ENCODE results near the gene DNAJC12.
"Not testable (repeated sequence)": the region's sequence is repeated elsewhere in the genome, so short reads cannot be mapped to it uniquely, and the experiment has no call there.

The DNAJC12 gene

DNA sequence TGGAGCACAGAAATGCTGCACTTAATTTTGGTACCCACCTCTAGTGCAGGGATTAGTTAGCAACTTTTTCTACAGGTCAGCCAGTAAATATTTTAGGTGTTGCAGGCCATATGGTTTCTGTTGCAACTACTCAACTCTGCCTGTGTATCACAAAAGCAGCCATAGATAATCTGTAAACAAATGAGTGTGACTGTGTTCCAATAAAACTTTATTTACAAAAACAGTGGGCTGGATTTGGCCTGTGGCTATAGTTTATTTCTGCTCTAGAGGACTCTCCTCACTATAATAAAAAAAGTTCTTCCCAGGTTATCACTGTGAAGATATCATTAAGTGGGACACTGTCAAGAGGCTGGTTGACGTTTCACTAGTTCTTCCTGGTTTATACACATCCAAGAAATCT is 65.8 kb downstream of the DNAJC12 start:
- Mint-ChIP-seq H3K27me3 (ENCODE audit: low read depth) (no peaks in the 10 kb centered on the region), H3K9me3 (no peaks in the 10 kb centered on the region), H3K27ac (peak overlapping the region; percentile 50), H3K4me1 (ENCODE audit: low read depth) (peaks cover 35% of the 10 kb centered on the region), H3K4me3 (no peak overlapping the region), H3K36me3 (ENCODE audit: low read depth) (peaks cover 3% of the 10 kb centered on the region)

DNA sequence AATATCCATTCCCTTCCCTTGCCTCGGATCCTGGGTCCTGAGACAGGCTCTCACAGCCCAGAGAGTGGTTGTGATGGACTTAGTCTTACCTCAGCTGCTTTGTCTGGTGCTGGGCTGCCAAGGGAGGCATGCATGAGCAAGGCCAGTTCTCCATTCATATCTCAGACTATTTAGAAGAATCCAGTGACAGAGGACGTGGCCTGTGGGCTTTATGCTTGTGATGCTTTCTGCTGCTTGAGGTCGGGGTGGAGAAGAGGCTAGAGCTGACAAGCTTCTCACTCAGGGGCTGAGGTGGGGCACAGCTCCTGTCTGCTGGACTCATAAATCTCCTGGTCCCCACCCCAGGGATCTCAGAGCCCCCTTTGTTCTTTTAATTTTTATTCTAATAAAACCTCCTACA is 66.8 kb downstream of the DNAJC12 start:
- Mint-ChIP-seq H3K4me1 (ENCODE audit: low read depth) (peaks cover 37% of the 10 kb centered on the region), H3K36me3 (ENCODE audit: low read depth) (peaks cover 3% of the 10 kb centered on the region), H3K4me3 (peak overlapping the region; percentile 60)

DNA sequence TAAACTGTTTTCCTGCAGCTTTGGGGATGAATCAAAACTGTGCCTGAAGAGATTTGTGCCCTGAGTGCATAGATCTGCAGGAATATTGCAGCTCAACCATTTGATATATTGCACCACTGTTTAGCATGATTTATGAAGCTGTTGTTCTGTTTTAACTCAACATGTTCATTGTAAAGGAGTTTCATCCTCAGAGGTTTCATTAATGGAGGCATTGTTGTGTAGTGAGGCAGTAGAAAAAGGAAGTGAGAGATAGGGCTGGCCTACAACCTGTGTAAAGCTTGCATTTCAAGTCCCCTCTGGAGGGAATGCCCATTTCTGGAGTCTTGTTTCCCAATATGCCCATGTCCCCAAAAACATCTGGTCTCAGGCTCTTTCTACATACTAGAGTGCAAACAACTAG is 67.5 kb downstream of the DNAJC12 start:
- Mint-ChIP-seq H3K27ac (no peak overlapping the region), H3K9me3 (no peaks in the 10 kb centered on the region), H3K27me3 (ENCODE audit: low read depth) (no peaks in the 10 kb centered on the region), H3K4me1 (ENCODE audit: low read depth) (peaks cover 40% of the 10 kb centered on the region), H3K4me3 (no peak overlapping the region), H3K36me3 (ENCODE audit: low read depth) (peaks cover 3% of the 10 kb centered on the region)

More for the DNA sequence above, 66.8 kb downstream of the DNAJC12 start:
- Mint-ChIP-seq H3K9me3 (no peaks in the 10 kb centered on the region), H3K27ac (peak overlapping the region; percentile 85), H3K27me3 (ENCODE audit: low read depth) (no peaks in the 10 kb centered on the region)

DNA sequence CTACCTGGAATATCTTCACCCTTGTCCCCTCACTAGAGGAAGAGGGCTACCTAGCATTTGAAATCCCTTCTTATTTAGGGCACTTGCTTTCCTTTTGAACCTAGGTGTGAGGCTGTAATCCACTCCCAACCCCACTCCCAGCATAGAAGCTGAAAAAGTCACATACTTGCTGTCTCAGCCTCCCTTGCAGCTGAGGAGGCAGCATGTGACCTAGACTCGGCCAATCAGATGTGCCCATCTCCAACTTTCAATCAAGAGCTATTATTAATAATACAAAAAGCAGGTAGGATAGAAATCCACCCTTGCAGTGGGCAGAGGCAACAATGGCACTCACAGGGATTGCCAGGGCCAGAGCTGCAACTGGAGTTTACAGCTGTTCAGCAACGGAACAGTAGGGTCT is 70.7 kb downstream of the DNAJC12 start:
- Mint-ChIP-seq H3K27me3 (ENCODE audit: low read depth) (peaks cover 6% of the 10 kb centered on the region), H3K27ac (no peak overlapping the region), H3K36me3 (ENCODE audit: low read depth) (peaks cover 5% of the 10 kb centered on the region), H3K4me3 (peak overlapping the region; percentile 10), H3K9me3 (no peaks in the 10 kb centered on the region), H3K4me1 (ENCODE audit: low read depth) (peaks cover 46% of the 10 kb centered on the region)

DNA sequence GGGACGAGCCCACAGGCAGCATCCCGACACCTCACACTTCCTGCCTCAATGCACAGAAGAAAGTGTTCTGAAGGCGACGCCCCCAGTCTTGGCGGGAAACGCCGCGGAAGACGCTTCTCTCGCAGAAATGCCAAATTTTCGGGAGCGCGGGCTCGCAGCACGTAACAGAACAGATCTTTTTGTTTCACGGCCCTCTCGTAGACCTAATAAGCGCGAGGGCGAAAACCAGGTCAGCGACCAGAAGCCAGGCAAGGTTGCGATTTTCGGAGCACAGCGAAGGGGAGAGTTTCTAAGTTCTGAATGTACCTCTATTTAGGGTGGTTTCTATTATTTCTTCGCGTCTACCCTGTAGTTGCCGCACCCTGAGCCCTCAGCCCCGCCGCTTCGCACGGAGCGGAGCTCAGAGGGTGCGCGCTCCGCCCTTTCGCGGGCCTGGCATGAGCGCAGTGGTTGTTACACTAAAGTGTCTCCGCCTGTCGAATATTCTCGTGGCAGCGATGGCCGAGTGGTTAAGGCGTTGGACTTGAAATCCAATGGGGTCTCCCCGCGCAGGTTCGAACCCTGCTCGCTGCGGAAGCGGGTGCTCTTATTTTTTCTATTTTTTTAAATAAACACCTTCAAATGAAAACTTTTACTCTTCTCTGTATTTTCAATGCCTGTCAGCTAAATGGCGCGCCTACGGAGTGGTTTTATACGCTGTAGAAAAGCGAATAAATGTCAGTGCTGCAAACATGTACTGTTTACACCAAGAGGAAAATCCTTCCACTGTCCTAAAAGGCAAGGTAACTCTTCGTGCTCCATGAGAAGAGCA is 73.8 kb downstream of the DNAJC12 start:
- H3K9me3 Mint-ChIP-seq = no peaks in the 10 kb centered on the region
- H3K27me3 Mint-ChIP-seq (ENCODE audit: low read depth) = peaks cover 17% of the 10 kb centered on the region
- H3K27ac Mint-ChIP-seq = peak overlapping the region; percentile 99
- H3K4me1 Mint-ChIP-seq (ENCODE audit: low read depth) = peaks cover 28% of the 10 kb centered on the region
- H3K36me3 Mint-ChIP-seq (ENCODE audit: low read depth) = peaks cover 5% of the 10 kb centered on the region
- H3K4me3 Mint-ChIP-seq = peak overlapping the region; percentile 94

DNA sequence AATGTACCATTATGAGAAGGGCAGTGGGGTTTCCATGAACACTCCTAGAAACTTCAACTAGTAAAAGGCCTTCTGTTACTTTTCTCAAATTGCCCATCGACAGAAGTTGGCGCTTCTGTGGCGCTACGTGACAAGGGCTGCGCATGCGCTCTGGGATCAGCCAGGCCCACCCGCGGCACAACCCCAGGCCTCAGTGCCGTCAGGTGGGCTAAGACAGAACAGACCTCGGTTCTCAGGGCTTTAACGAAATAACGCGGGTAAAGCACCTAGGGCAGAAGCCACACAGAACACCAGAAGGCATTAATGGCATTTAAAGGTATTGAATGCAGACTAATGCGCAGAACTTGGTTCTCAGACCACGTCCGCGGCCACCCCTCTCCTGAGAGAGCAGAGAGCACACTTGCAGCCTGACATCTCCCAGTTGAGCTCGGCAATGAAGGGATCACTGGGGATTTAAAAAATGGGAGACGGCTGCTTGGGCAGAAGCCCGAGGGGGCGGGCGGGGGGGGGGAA is 74.4 kb downstream of the DNAJC12 start:
- H3K4me3 Mint-ChIP-seq = peak overlapping the region; percentile 94
- H3K4me1 Mint-ChIP-seq (ENCODE audit: low read depth) = peaks cover 28% of the 10 kb centered on the region
- H3K36me3 Mint-ChIP-seq (ENCODE audit: low read depth) = peaks cover 5% of the 10 kb centered on the region
- peaks cover 23% of the 10 kb centered on the region for H3K27me3 Mint-ChIP-seq (ENCODE audit: low read depth)
- H3K27ac Mint-ChIP-seq = peak overlapping the region; percentile 99
- H3K9me3 Mint-ChIP-seq = no peaks in the 10 kb centered on the region

DNA sequence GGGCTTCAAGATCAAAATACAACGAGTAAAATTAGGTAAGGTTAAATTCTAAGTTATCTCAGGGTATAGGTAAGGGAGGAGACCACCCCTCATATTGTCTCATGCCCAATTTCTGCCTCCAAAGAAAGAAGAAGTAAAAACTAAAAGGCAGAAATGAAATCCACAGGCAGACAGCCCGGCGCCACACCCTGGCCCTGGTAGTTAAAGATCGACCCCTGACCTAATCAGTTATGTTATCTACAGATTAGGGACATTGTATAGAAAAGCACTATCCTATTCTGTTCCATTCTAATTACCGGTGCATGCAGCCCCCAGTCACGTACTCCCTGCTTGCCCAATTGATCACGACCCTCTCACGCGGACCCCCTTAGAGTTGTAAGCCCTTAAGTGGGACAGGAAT is 75.4 kb downstream of the DNAJC12 start:
- Mint-ChIP-seq H3K4me3 (peak overlapping the region; percentile 29), H3K4me1 (ENCODE audit: low read depth) (peaks cover 28% of the 10 kb centered on the region), H3K27me3 (ENCODE audit: low read depth) (peaks cover 23% of the 10 kb centered on the region)
- not testable (repeated sequence) for H3K9me3 Mint-ChIP-seq; H3K36me3 Mint-ChIP-seq (ENCODE audit: low read depth); H3K27ac Mint-ChIP-seq

DNA sequence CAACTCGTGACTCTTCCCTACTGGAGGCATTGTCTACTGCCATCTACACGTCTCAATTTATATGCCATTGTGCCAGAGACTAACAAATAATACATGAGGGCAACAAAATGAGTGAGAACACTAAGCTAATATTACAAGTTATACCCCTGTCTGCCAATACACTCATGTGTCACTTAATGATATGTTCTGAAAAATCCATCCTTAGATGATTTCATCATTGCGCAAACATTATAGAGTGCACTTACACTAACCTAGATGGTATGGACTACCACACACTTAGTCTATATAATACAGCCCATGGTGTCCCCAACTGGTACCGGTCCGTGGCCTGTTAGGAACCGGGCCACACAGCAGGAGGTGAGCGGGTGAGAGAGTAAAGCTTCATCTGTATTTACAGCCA is 77.7 kb downstream of the DNAJC12 start:
- Mint-ChIP-seq H3K36me3 (ENCODE audit: low read depth) (peaks cover 5% of the 10 kb centered on the region), H3K27me3 (ENCODE audit: low read depth) (peaks cover 28% of the 10 kb centered on the region), H3K27ac (no peak overlapping the region), H3K4me3 (no peak overlapping the region), H3K9me3 (no peaks in the 10 kb centered on the region), H3K4me1 (ENCODE audit: low read depth) (peaks cover 20% of the 10 kb centered on the region)

All from T-helper 1 cell treated with Interleukin-12 subunit alpha and Interleukin-12 subunit beta and Interleukin-4 antibody, amounts not matched to agents 30 μg/mL and 1 μg/mL, for 36 hours (primary cell).